GM23338 (cell line): ENCODE results near the gene SREBF2. TPM values are rescaled to one million over a fixed set of nuclear protein-coding genes. Genes with fewer than 3 reads are reported as not detected.

ENCODE experiments used
- ATAC-seq: fragments of 200-7000 bp; cut with Tn5 transposase; 3 replicates; pipeline ENCODE4 v1.9.1; 2020
- DNase-seq: peaks from one replicate; pipeline ENCODE4 v3.0.0-alpha.2; 2015; ENCODE audit warnings: low spot score
- H2AFZ ChIP-seq: fragments of 200-600 bp; sonication (generic); 2 replicates; pipeline ENCODE4 v1.8.0; 2016; ENCODE audit warnings: antibody characterized with exemption, mild to moderate bottlenecking, moderate library complexity
- H3F3A ChIP-seq: fragments of 200-600 bp; sonication (generic); replicated peaks from 2 replicates; pipeline ENCODE4 v1.8.0; 2017; ENCODE audit warnings: antibody characterized with exemption, mixed run types, low read depth
- H3K27ac ChIP-seq: fragments of 200-600 bp; sonication (generic); 2 replicates; pipeline ENCODE4 v1.6.1; 2016; ENCODE audit warnings: low read depth
- H3K27me3 ChIP-seq: fragments of 200-600 bp; sonication (generic); 2 replicates; pipeline ENCODE4 v1.8.0; 2016; ENCODE audit warnings: mild to moderate bottlenecking, mixed run types, moderate library complexity; ENCODE audit not compliant: insufficient read depth
- H3K36me3 ChIP-seq: fragments of 200-600 bp; sonication (generic); 2 replicates; pipeline ENCODE4 v1.8.0; 2016; ENCODE audit warnings: mild to moderate bottlenecking; ENCODE audit not compliant: insufficient read depth
- H3K4me1 ChIP-seq: fragments of 200-600 bp; sonication (generic); 2 replicates; pipeline ENCODE4 v1.8.0; 2016; ENCODE audit warnings: mild to moderate bottlenecking, moderate library complexity; ENCODE audit not compliant: insufficient read depth
- H3K4me2 ChIP-seq: fragments of 200-600 bp; sonication (generic); 2 replicates; pipeline ENCODE4 v1.7.1; 2017; ENCODE audit warnings: mixed run types
- H3K4me3 ChIP-seq: fragments of 200-600 bp; sonication (generic); 2 replicates; pipeline ENCODE4 v1.6.1; 2016; ENCODE audit warnings: mixed run types
- H3K79me2 ChIP-seq: fragments of 200-600 bp; sonication (generic); replicated peaks from 2 replicates; pipeline ENCODE4 v1.8.0; 2017; ENCODE audit warnings: mild to moderate bottlenecking; ENCODE audit not compliant: insufficient read depth
- H3K9me2 ChIP-seq: fragments of 200-600 bp; sonication (generic); 2 replicates; pipeline ENCODE4 v1.8.0; 2017; ENCODE audit not compliant: insufficient read depth
- H4K20me1 ChIP-seq: fragments of 200-600 bp; sonication (generic); replicated peaks from 2 replicates; pipeline ENCODE4 v1.8.0; 2017; ENCODE audit warnings: mild to moderate bottlenecking; ENCODE audit not compliant: insufficient read depth
- H3K27ac Mint-ChIP-seq: 2 replicates; pipeline ENCODE4 v1.8.0; 2020; ENCODE audit warnings: inconsistent platforms, mild to moderate bottlenecking, moderate library complexity, mixed read lengths
- H3K27me3 Mint-ChIP-seq: 3 replicates; pipeline ENCODE4 v1.8.0; 2022; ENCODE audit warnings: low read depth, mild to moderate bottlenecking, moderate library complexity, mixed read lengths, inconsistent platforms; ENCODE audit not compliant: insufficient read depth, poor library complexity
- H3K36me3 Mint-ChIP-seq: 3 replicates; pipeline ENCODE4 v1.8.0; 2021; ENCODE audit warnings: low read depth, mild to moderate bottlenecking, inconsistent platforms, moderate library complexity, mixed read lengths
- H3K4me1 Mint-ChIP-seq: 3 replicates; pipeline ENCODE4 v1.8.0; 2020; ENCODE audit warnings: mild to moderate bottlenecking, inconsistent platforms, mixed read lengths
- H3K4me3 Mint-ChIP-seq: 3 replicates; pipeline ENCODE4 v1.8.0; 2021; ENCODE audit warnings: moderate library complexity, mild to moderate bottlenecking, inconsistent platforms, mixed read lengths
- H3K9me3 Mint-ChIP-seq: 3 replicates; pipeline ENCODE4 v1.8.0; 2020; ENCODE audit warnings: moderate library complexity, mild to moderate bottlenecking, inconsistent platforms, mixed read lengths
- CREB1 ChIP-seq: fragments of 250-450 bp; sonication (Bioruptor Pico); IDR thresholded peaks from 2 replicates; pipeline ENCODE4 v1.5.0; 2020; ENCODE audit warnings: low read depth, mild to moderate bottlenecking, moderate library complexity
- EZH2 ChIP-seq: fragments of 200-600 bp; sonication (generic); IDR thresholded peaks from one replicate; pipeline ENCODE4 v1.8.0; 2017; ENCODE audit warnings: antibody characterized with exemption, mild to moderate bottlenecking, low read depth; ENCODE audit not compliant: unreplicated experiment
- EZH2phosphoT487 ChIP-seq: fragments of 200-600 bp; sonication (generic); IDR thresholded peaks from one replicate; pipeline ENCODE4 v1.8.1; 2018; ENCODE audit warnings: antibody characterized with exemption; ENCODE audit not compliant: unreplicated experiment
- NANOG ChIP-seq: IDR thresholded peaks from 2 replicates; pipeline ENCODE4 v1.6.1; 2016; ENCODE audit warnings: antibody characterized with exemption, borderline replicate concordance
- ZNF114 ChIP-seq: fragments of 250-450 bp; sonication (Bioruptor Pico); IDR thresholded peaks from 2 replicates; pipeline ENCODE4 v1.5.0; 2020; ENCODE audit warnings: mild to moderate bottlenecking, moderate library complexity
- ZNF331 ChIP-seq: fragments of 250-450 bp; sonication (Bioruptor Pico); IDR thresholded peaks from 2 replicates; pipeline ENCODE4 v1.5.0; 2020; ENCODE audit warnings: low read depth, mild to moderate bottlenecking, moderate library complexity
- polyA plus RNA-seq: library from polyadenylated mRNA; unstranded; fragments of >200 nt; fragmentation: Nextera tagmentation; extraction: Ambion mirVana; gene quantifications from 2 replicates; pipeline ENCODE4 v1.2.1, GENCODE V29; 2016
- total RNA-seq: library from RNA; depleted of rRNA; stranded (reverse); fragments of >200 nt; shearing (Covaris generic); gene quantifications from 2 replicates; pipeline ENCODE4 v1.2.3, GENCODE V29; 2014
- TF ChIP-seq, protein P1 (sequence below): fragments of 250-450 bp; sonication (Bioruptor Pico); IDR thresholded peaks from 2 replicates; pipeline ENCODE4 v1.5.0; 2020; ENCODE audit warnings: mild to moderate bottlenecking, moderate library complexity
- TF ChIP-seq, protein P2 (sequence below), 2 experiments: fragments of 200-600 bp in 1 of 2; sonication (generic) in 1 of 2; conservative IDR thresholded peaks; 2 replicates each; pipeline versions ENCODE4 v1.5.1 to v1.6.1; 2016 to 2017; ENCODE audit warnings: antibody characterized with exemption in 2 of 2, low read depth in 2 of 2, mild to moderate bottlenecking in 2 of 2, moderate library complexity in 1 of 2

The SREBF2 gene
- total and polyA plus RNA-seq, 2 experiments from 2014 or later = 48.7 to 163 TPM

DNA sequence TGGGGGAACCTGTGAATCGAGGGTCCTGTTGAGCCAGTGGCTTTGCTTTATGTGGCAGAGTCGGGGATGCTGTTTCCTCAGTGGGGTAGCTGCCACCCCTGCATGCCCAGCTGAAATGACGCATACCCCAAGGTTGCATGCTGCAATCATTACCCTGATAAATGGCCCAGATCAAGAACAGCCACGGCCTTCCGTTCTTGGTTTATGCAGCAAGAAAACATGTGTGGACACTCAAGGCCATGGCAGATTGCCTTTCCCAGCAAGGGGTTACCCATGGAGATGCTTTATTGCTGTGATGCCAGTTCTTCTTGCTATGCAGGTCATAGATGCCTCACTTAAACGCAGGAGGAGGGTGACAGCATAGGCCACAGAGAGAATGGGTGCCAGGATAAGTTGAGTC lies 14.3 kb upstream of the SREBF2 start (continued):
- TF ChIP-seq, protein P1, sequence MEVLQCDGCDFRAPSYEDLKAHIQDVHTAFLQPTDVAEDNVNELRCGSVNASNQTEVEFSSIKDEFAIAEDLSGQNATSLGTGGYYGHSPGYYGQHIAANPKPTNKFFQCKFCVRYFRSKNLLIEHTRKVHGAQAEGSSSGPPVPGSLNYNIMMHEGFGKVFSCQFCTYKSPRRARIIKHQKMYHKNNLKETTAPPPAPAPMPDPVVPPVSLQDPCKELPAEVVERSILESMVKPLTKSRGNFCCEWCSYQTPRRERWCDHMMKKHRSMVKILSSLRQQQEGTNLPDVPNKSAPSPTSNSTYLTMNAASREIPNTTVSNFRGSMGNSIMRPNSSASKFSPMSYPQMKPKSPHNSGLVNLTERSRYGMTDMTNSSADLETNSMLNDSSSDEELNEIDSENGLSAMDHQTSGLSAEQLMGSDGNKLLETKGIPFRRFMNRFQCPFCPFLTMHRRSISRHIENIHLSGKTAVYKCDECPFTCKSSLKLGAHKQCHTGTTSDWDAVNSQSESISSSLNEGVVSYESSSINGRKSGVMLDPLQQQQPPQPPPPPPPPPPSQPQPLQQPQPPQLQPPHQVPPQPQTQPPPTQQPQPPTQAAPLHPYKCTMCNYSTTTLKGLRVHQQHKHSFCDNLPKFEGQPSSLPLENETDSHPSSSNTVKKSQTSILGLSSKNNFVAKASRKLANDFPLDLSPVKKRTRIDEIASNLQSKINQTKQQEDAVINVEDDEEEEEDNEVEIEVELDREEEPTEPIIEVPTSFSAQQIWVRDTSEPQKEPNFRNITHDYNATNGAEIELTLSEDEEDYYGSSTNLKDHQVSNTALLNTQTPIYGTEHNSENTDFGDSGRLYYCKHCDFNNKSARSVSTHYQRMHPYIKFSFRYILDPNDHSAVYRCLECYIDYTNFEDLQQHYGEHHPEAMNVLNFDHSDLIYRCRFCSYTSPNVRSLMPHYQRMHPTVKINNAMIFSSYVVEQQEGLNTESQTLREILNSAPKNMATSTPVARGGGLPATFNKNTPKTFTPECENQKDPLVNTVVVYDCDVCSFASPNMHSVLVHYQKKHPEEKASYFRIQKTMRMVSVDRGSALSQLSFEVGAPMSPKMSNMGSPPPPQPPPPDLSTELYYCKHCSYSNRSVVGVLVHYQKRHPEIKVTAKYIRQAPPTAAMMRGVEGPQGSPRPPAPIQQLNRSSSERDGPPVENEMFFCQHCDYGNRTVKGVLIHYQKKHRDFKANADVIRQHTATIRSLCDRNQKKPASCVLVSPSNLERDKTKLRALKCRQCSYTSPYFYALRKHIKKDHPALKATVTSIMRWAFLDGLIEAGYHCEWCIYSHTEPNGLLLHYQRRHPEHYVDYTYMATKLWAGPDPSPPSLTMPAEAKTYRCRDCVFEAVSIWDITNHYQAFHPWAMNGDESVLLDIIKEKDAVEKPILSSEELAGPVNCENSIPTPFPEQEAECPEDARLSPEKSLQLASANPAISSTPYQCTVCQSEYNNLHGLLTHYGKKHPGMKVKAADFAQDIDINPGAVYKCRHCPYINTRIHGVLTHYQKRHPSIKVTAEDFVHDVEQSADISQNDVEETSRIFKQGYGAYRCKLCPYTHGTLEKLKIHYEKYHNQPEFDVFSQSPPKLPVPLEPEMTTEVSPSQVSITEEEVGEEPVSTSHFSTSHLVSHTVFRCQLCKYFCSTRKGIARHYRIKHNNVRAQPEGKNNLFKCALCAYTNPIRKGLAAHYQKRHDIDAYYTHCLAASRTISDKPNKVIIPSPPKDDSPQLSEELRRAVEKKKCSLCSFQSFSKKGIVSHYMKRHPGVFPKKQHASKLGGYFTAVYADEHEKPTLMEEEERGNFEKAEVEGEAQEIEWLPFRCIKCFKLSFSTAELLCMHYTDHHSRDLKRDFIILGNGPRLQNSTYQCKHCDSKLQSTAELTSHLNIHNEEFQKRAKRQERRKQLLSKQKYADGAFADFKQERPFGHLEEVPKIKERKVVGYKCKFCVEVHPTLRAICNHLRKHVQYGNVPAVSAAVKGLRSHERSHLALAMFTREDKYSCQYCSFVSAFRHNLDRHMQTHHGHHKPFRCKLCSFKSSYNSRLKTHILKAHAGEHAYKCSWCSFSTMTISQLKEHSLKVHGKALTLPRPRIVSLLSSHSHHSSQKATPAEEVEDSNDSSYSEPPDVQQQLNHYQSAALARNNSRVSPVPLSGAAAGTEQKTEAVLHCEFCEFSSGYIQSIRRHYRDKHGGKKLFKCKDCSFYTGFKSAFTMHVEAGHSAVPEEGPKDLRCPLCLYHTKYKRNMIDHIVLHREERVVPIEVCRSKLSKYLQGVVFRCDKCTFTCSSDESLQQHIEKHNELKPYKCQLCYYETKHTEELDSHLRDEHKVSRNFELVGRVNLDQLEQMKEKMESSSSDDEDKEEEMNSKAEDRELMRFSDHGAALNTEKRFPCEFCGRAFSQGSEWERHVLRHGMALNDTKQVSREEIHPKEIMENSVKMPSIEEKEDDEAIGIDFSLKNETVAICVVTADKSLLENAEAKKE (CRISPR knock-in tag) = no peak
- TF ChIP-seq, protein P2, sequence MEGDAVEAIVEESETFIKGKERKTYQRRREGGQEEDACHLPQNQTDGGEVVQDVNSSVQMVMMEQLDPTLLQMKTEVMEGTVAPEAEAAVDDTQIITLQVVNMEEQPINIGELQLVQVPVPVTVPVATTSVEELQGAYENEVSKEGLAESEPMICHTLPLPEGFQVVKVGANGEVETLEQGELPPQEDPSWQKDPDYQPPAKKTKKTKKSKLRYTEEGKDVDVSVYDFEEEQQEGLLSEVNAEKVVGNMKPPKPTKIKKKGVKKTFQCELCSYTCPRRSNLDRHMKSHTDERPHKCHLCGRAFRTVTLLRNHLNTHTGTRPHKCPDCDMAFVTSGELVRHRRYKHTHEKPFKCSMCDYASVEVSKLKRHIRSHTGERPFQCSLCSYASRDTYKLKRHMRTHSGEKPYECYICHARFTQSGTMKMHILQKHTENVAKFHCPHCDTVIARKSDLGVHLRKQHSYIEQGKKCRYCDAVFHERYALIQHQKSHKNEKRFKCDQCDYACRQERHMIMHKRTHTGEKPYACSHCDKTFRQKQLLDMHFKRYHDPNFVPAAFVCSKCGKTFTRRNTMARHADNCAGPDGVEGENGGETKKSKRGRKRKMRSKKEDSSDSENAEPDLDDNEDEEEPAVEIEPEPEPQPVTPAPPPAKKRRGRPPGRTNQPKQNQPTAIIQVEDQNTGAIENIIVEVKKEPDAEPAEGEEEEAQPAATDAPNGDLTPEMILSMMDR (conservative IDR thresholded peaks at IDR 0.05; ENCODE audit: low read depth in 2 of 2) = no peak

DNA sequence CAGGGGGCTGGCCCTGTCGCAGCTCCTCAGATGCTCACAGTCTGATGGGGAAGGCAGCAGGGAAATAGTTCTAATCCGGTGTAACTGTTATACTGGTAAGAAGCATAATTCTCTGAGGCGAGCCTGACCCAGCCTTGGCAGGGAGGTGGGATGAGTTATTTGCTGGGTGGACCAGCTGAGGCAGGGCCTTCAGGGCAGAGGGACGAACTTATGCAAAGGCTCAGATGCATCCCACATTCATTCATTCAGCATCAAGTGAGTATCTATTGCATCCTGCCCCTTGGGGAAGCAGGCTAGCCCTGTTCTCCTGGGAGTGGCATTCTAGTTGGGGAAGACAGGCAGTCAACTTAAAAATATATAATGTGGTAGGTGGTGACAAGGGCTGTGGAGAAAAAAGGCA lies 13.6 kb upstream of the SREBF2 start:
- peaks cover 9% of the 10 kb centered on the region; the same call in 2 of the 3 replicates for H3K36me3 Mint-ChIP-seq
- DNase-seq (no peak), ATAC-seq (no peak)
- Histone ChIP-seq H3K4me1 (peaks cover 10% of the 10 kb centered on the region), H3K36me3 (no peaks in the 10 kb centered on the region; the same call in 1 of the 2 replicates), H3K9me2 (no peaks in the 10 kb centered on the region), H3K4me2 (no peak overlapping the region), H2AFZ (no peak overlapping the region), H4K20me1 (peaks cover 10% of the 10 kb centered on the region; the same call in 1 of the 2 replicates), H3K27me3 (no peaks in the 10 kb centered on the region), H3K27ac (no peak overlapping the region), H3F3A (no peaks in the 10 kb centered on the region), H3K4me3 (no peak overlapping the region), H3K79me2 (no peaks in the 10 kb centered on the region)
- H3K9me3 Mint-ChIP-seq = no peaks in the 10 kb centered on the region
- H3K4me3 Mint-ChIP-seq = no peak overlapping the region
- H3K4me1 Mint-ChIP-seq = peaks cover 20% of the 10 kb centered on the region
- peaks cover 5% of the 10 kb centered on the region for H3K27me3 Mint-ChIP-seq
- H3K27ac Mint-ChIP-seq = no peak overlapping the region
- TF ChIP-seq EZH2phosphoT487 (no peak), CREB1 (CRISPR knock-in tag) (no peak), NANOG (no peak), ZNF114 (CRISPR knock-in tag) (no peak), EZH2 (no peak), ZNF331 (no peak)
- TF ChIP-seq, protein P1 (CRISPR knock-in tag) = no peak
